CD4-positive, alpha-beta T cell treated with Interleukin-6 at 100 ng/mL for 8 hours (primary cell): Measurements from ENCODE around the gene SELENOO.
"Not testable (repeated sequence)": the region's sequence is repeated elsewhere in the genome, so short reads cannot be mapped to it uniquely, and the experiment has no call there.

ENCODE experiments used
- DNase-seq: peaks from one replicate; pipeline ENCODE4 v3.0.0-alpha.2; 2020; ENCODE audit warnings: mixed read lengths, low spot score

SELENOO gene

GRCh38 chr22:50199829-50200460 is 866 bp upstream of the SELENOO start:
- no peak for DNase-seq

GRCh38 chr22:50201191-50202129 is 649 bp downstream of the SELENOO start:
- no peak for DNase-seq

DNA sequence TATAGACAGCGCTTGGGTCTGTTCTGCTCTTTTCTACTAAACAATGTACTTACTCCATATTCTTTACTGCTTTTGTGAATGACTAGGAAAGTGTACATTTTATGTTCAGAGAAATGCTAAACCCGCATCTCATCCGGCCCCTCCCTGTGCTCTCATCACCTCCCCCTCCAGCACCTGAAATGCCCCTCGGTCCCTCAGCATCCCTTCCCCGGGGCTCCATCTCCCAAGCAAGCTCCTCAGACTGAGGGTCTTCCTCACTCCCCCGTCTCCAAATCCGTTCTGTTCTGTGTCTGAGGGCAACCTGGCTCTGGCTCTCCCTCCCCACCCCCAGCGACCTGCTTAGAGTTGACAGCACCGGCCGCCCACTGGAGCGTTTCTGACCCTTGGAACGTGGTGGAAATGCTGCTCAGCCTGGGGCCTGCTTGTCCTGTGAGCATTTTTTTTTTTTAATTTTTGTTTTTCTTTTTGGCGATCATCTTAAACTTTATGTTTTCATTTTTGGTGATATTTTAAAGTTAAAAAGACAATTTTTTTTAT is 1.4 kb downstream of the SELENOO start:
- no peak for DNase-seq

DNA sequence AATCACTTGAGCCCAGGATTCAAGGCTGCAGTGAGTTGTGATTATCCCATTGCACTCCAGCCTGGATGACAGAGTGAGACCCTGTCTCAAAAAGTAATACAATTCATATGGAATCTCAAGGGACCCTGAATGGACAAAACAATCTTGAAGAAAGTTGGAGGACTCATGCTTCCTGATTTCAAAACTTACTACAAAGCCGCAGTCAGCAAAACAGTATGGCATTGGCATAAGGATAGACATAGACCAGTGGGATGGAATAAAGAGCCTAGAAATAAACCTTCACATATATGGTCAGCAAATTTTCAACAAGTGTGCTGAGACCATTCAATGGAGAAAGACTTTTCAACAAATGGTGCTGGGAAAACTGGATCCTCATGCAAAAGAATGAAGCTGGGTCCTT is 2.5 kb downstream of the SELENOO start:
- DNase-seq = no peak

- no peak for DNase-seq
Measured at GRCh38 chr22:50204571-50204970, 3.8 kb downstream of the SELENOO start.

GRCh38 chr22:50204998-50205397 is 4.2 kb downstream of the SELENOO start:
- not testable (repeated sequence) for DNase-seq

- no peak for DNase-seq
Measured at GRCh38 chr22:50205781-50206569, 5.2 kb downstream of the SELENOO start.

- DNase-seq = no peak
Measured at GRCh38 chr22:50206599-50206998, 5.8 kb downstream of the SELENOO start.

GRCh38 chr22:50207383-50208140 is 6.8 kb downstream of the SELENOO start:
- DNase-seq = no peak

- no peak for DNase-seq
Measured at GRCh38 chr22:50208430-50208938, 7.7 kb downstream of the SELENOO start.

GRCh38 chr22:50208939-50209892 is 8.4 kb downstream of the SELENOO start:
- no peak for DNase-seq

- DNase-seq = peak; percentile 59
Measured at GRCh38 chr22:50209893-50210292, 9.1 kb downstream of the SELENOO start.

DNA sequence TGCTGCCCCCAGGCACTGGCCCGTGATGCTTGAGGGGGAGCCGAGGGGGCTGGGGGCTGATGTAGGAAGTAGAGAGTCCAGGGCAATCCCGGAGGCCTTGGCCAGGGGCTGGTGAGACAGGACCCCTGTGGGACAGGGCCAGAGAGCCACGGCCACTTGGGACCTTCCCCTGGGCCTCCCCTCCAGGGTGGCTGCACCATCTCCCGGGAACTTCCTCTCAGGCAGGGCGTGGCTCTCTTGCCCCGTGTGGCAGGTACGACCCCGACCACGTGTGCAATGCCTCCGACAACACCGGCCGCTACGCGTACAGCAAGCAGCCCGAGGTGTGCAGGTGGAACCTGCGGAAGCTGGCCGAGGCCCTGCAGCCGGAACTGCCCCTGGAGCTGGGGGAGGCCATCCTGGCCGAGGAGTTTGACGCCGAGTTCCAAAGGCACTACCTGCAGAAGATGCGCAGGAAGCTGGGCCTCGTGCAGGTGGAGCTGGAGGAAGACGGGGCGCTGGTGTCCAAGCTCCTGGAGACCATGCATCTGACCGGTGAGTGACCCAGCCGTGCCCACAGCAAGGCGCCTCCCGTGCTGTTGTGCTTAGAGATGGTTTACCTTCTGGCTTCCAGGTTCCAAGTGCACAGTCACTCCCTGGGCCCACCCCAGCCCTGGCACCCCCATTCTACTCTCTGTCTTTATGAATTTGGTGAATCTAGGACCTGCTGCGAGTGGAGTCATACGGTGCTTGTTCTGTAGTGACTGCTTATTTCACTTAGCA is 9.7 kb downstream of the SELENOO start:
- DNase-seq = no peak

DNA sequence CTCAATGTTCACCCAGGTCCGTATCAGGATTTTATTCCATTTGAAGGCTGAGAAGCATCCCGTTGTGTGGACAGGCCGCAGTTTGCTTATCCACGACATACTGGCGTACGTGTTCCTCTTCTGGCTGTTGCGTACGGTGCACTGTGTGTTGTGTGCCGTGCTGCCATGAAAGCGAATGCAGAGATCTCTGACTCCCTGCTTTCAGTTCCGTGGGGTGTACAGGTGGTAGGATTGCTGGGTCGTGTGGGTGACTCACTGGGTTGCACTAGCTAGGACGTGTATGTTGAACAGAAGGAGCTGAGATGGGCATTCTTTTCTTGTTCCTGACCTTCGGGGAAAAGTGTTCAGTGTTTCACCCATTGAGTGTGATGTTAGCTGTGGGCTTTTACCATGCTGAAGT is 10.3 kb downstream of the SELENOO start:
- no peak for DNase-seq

- no peak for DNase-seq
Measured at GRCh38 chr22:50213263-50213662, 12.5 kb downstream of the SELENOO start.

- DNase-seq = no peak
Measured at GRCh38 chr22:50215297-50216054, 14.7 kb downstream of the SELENOO start.

DNA sequence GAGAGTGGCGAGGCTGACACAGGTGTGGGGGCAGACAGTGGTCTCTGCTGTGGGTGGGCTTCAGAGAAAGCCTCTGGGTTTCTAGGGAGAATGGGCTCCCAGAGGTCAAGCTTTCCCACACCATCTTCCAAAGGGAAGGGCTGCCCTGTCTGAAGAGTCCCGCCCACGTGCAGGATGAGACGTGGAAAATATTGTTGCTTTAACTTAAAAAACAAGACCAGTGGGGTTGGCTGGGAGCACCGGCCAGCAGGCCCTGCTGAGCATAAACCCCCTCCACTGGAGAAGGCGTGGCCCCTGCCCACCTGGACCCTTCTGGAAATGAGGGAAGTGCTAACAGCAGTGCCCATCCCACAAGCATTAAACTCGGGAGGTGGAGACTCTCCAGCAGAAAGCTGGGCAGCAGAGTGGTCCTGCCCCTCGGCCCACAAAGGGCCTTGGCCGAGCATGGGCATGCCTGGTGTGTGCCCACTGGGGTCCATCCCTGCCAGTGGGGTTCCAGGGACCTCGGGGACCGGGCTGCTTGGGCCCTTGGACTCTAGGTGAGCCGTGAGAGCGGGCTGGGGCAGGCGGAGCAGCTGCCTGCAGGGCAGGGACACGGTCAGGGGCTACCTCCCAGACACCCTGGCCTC is 15.4 kb downstream of the SELENOO start:
- no peak for DNase-seq
